ENCODE results near the gene RTN4RL1.

DNA sequence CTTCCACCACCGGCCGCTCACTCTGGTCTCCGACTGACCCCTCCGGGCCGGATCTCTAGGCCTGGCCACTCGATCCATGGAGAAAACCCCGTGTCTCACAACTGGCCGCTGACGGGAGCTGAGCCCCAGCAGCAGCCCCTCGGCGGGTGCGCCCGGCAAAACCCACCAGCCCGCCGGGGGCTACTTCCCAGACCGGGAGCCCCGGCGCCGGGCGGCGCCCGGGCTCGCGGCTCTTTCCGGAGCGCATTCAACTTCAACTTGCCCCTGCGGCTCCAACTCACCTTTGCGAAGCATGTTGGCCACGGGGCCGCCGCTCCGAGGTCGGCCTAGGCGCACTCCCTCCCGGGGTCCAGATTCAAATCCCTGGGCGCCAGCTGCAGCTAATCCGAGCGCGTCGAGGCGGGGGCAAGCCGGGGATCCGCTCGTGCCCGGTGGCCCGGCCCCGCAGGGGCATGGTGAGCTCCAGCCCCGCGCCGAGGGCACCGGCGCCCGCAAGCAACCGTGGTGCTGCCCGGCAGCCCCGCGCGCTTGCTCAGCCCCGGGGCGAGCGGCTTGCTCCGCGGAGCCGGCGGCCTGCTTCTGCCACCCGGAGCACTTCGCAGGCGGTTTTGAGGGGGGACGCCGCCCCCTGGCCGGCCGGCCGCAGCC is 438 bp downstream of the RTN4RL1 start:
- TF ChIP-seq CTCF (IDR thresholded peaks at IDR 0.05) (no peak), POLR2A (IDR thresholded peaks at IDR 0.05) (no peak)
